UCSD-AML1 (cell line): ENCODE measurements around the gene DISP2.
A peak's percentile ranks its signal among the peaks of the same experiment; 100 is the strongest.

ENCODE experiments used
- DNase-seq: peaks from one replicate; lab custom pipeline; 2025; ENCODE audit not compliant: unreplicated experiment; lab: John Stamatoyannopoulos, UW

DISP2 gene

DNA sequence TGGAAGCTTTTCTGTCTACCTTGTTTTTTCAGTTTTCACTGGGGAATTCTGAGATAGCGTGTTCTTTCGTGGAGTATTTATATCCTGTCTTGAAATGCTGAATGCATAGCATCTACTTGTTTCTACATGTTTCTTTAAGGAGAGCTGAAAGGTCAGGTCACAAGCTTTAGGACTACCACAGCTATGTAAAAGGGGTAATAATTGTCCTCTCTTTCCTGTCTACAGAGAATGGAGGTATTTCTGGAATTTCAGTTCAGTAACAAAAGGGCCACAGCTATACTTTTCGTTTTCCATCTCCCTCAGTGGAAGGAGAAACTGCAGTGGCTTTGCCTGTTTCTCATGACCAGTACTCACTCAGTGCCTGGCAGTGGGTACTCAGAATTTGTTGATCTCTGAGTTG lies 29.8 kb upstream of the DISP2 start:
- DNase-seq, result no peak

DNA sequence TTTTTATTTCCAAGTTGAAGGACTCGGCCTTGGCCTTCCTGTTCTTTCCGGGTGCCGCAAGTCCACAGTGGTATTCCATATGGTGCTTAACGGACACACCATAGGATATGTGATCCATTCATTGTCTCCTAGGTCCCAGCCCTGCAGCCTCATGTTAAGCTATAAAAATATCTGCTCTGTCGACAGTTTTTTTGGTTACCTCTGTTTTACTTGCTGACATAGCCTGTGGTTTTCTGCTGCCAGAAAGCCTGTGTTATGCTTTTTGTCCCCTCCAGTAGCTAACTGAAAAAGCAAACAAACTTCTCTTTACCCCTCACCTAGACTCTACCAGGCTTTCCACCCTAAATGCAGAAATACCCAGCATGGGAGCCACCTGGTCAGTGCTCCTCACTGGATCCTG lies 29.3 kb upstream of the DISP2 start:
- no peak for DNase-seq

DNA sequence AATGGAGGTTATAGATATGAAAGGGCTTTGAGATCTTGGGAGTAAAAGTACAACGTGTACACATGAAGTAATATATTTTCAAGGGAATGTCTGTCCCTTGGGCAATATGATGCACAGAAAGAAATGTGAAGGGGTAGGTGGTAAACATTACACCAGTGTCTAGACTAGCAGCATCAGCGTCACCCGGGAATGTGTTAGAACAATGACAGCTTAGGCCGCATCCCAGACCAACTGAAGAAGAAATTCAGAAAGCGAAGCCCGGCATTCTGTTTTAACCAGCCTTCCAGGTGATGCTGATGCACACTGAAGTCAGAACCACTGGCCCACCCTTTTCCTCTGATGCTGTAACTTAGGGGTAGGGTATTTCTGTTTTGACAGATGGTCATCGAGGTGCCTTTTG lies 28.2 kb upstream of the DISP2 start:
- DNase-seq, result no peak

DNA sequence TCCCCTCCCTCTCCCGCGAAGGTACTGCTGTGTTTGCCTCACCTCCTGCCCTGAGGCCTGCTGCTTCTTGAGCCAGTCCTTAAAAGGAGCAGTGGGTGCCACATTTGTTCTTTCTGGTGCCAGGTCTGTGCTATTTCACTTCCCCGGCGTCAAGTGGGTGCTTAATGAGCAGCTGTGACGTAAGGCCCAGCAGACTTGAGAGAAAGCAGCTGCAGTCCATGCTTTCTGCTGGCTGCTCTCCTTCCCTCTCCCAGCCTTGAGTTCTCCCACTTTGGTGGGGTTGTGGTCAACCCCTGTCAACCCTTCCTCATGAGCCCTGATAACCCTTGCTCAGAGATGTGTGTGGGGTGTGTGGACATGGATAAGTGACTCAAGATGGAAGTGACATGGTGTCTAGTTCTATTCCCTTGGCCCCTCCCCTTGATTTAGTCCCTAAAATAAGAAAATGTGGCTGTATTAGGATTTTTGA lies 27.6 kb upstream of the DISP2 start:
- DNase-seq, result peak; percentile 77

DNA sequence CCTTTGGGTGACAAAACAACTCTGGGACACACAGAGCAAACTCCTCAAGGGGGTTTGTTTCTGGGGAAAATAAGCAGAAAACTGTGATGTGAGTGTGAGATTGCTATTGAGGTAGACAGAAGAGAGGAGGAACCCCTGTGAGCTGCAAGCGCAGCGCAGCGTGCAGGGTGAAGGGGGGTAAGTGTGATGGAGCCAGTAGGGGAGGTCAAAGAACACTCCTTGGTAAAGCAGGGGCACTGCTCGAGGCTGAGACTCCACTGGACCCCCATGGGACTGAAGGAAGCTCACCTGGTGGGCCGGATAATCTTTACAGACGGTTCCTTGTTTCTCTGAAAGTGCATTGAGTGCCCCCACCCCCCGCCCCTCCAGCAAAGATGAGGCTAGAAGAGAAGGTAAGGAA lies 27.0 kb upstream of the DISP2 start:
- DNase-seq, result no peak

DNA sequence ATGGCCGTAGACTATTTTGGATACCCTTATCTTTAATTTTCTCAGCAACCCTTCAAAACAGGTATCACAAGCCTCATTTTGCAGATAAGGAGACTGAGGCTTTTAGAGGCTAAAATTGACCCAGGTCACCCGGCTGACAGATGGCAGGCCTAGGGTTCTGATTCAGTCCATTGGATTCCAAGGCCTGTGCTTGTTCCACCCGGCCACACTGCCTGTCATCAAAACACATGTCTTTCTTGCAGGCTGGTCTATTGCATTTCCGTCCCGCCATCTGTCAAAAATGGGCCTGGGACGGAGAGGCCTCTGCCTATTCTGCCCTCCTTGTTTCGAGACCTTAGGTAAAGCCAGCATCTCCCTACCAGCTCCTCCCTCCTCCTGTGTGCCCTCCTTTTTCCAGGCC lies 26.4 kb upstream of the DISP2 start:
- DNase-seq, result no peak

DNA sequence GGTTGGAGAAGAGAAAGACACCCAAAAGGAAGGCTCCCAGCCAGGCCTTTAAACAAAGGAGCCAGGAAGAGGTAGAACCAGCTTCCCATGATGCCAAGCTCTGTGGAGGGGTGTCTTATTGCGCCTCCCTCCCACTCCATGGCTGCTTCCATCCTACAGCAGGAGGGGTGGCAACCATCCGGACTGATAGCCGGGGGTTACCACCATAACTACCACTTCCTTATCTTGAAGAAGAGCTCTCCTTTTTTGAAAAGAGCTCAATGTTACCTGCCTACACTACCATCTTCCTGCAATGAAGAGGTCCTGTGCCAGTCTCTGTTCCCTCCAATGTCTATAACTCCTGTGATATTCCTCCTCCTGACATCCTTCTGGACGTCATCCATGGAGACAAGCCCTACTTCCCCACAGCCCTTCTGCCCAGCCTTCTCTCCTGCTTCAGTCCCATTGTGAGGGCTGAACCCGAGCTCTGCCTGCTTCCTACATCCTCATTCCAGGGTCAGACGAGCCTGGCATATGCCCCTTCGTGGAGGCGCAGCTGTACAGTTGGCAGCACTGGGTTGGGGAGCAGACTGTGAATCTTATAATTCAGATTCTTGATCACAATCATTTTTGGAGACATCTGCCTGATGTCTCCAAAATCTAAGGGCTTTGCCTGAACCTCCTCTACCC lies 25.8 kb upstream of the DISP2 start:
- no peak for DNase-seq

DNA sequence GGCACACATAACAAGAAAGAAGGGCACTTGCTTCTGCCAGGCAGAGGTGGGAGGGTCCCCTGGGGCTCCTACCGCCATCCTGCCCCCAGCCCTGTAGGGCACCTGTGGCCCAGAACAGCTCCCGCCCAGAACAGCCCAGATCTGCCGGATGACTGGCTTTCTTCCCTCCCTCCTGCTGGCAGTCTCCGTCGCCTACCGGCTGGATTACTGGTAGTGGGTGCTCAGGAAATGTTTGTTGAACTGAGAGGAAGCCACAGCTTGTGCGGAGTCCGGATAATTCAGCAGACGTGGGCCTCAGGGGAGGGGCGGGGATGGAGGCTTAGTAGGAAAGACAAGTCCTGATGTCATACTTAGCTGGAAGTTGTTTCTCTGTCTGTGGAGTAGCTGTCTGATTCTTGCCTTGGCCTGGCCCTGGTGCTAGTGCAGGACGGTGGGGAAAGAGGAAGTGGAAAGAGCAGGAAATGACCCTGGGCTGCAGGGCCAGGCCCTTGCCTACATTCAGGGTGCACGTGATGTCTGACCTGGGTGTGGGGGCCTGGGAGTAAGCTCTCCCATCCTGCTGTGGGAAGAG lies 24.0 kb upstream of the DISP2 start:
- peak; percentile 95 for DNase-seq

DNA sequence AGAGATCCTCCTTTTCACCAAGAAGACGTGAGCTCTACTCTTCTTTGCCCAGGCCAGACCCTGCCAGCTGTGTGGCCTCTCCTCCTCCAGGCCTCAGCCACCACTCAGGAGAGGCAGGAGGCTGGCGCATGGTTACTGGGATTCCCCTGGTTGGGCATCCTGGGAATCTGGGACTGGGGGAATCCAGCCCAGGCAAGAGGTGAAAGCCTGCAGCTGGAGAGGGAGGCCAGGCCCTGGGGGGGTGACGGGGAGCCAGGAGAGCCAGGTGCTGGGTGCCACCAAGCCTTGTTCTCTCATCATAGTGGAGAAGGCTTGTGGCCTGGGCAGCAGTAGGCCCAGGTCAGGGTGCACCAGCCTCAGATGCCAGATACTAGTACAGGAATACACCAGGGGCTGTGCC lies 23.5 kb upstream of the DISP2 start:
- no peak for DNase-seq

DNA sequence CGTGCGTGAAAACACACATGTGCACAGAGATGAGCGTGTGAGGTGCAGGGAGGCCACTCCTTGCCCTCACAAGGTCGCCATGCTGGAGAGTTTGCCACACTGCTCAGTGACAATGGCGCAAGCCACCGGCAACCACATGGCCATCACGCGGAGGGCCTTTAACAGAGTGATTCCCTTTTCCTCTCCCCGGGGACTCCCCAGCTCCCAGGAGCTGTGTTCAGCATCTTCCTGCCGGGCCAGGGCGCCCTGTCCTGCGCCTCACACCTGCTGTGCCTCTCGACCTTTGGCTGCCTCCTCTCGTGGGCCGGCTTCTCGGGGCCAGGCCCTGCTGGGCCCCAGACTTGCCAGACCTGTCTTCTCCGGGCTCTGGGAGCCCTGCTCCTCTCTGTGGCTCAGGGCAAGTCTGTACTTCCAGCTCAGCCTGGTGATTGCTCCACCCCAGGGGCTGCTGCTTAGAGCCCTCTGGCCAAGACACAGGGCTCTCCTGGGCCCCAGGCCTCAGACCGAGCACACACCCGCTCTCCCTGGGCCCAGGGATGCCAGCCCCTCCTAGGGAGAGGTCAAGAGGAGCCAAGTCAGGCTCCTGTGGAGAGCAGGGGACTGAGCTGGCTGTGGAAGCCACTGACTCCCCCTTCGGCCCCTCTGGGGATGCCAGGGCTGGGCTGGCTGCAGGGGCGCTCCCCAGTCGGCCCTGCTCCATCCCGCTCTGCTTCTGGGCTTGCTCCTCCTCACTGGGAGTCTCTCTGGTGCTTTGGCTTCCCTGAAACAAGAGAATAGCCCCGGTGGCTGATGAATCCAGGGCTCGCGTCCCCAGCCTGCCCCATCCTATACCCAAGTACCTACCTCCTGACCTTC lies 22.9 kb upstream of the DISP2 start:
- no peak for DNase-seq

DNA sequence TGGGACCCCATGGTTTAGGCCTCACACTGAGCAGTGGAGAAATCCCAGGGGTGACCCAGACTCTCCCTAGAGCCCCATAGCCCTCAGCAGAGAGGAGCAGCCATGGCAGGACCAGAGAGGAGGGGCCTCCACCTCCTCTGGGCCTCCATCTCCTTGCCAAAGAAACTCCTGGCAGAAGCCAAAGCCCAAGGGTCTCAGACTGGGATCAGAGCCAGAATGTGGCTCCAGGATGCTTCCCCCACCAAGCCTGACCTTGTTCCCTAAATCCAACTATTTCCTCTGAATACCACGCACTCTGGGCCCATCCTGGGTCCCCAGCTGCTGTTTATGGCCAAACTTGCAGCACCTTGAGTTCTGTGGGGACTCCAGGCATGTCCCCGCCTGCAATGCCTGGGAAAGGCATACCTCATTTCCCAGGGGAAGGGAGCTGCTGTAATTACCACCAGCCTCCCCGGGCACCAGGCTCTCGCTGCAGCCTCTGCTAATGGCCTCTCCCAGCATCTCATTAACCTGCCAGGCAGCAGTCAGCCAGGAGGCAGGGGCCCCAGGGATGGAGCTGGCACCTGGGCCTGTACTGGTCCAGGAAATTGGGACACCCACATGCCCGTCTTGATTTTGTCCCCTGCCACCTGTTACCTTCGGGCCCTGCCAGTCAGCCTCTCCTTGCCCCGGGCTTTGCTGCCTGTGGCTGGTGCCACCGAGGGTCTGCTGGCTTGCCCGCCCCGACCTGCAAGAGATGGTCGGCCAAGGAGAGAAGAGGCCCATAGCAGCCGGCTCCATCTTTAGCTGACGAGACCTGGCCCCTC lies 21.9 kb upstream of the DISP2 start:
- no peak for DNase-seq

DNA sequence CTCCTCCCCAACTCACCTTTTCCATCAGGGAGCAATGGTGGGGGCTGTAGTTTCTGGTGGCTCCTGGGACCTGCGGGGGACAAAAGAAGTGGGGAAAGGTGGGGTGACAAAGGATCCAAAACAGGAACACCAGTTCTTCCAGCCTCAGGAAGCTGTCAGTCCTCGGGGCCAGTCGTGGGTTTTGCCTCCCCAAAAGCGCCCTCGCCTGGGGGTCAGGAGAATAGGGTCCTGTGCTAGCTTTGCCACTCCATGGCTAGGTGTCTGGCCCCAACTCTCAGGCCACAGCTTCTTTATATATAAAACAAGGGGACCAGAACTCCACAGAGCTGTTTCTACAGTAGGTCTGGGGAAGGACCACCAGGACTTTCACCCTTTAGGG lies 21.3 kb upstream of the DISP2 start:
- DNase-seq, result peak; percentile 78

DNA sequence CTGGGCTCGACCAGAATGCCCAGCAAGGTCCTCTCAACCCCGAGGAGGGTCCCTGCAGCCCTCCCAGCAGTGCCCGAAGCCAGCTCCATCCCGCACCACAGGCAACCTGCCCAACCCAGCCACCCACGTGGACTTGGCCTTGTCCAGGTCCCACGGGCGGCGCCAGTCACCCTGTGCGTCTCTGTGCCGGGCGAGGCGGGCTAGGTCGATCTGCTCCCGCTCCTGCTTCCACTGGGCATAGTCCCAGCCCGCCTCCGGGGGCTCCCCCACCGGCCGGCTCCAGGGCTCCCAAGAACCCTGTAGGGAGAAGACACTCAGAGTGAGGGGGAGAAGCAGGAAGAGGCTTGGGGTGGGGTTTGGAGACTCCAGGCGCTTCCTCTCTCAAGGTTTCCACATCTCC lies 20.4 kb upstream of the DISP2 start:
- no peak for DNase-seq

DNA sequence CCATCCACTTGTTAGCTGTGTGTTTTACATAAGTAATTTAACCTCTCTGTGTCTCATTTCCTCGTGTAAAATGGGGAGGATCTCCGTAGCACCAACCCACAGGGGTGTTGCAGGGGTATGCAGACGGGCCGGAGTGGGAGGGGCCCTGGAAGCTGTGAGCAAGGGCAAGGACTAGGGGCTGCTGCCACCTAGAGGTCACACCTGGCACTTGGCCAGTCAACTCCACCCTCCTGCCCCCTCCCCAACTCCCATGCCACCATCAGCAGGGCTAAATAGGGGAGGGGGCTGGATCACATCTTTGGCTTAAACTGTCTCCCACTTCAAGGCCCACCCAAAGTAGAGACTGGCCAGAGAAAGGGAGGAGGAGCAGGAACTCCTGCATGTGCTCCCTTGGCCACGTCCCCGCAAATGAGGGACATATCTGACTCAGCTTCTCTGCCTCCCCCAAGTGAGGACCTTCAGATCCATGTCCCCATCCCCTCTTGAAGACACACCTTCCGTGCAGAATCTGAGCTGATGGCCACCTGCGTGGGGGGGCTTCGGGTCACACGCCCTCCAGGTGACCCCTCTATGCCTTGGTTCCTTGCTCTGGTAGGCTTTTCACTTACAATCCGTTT lies 19.9 kb upstream of the DISP2 start:
- peak; percentile 85 for DNase-seq

DNA sequence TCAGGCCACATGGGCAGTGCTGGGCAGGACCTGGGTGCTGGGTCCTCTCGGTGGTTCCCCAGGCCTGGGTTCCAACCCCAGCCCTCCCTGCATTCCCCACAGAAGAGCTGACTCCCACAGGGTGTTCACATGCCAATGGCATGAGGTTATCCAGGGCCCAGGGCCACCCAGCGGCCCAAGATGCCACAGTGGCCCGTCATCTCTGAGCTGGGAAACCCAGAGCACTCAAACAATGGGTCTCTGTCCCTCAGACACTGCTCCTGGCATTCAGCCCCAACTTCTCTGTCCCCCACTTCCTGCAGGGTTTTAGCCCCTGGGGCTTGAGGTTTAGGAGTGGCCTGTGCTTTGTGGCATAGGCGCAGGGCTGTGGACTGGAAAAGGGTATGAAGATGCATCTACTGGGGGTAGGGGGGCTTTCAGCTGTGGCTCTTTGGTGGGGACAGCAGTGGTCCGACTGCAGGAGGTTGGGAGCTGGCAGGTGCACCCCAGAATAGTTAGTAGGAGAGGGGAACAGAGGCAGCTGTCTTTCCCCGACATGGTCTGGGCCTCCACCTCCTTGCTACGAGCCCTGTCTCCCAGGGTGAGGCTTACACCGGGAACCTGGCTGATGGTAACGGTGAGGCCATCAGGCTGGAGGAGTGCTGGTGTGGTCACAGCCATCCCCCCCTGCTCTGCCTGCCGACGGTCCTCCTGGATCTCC lies 18.9 kb upstream of the DISP2 start:
- DNase-seq, result no peak

DNA sequence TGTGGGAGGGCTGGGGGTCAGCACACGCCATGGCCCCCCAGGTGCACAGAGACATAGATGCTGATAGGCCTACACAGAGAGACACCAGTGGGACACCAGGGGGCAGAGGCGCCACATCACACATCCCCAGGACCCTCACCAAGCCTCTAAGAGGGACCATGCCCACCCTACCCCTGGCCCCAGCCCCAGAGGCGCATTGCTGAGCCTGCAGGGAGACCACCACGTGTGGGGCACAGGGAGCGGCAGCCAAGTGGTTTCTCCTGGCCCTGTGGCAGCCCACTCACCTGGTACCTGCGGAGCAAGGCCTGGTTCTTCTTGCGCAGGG lies 18.4 kb upstream of the DISP2 start:
- DNase-seq, result no peak

DNA sequence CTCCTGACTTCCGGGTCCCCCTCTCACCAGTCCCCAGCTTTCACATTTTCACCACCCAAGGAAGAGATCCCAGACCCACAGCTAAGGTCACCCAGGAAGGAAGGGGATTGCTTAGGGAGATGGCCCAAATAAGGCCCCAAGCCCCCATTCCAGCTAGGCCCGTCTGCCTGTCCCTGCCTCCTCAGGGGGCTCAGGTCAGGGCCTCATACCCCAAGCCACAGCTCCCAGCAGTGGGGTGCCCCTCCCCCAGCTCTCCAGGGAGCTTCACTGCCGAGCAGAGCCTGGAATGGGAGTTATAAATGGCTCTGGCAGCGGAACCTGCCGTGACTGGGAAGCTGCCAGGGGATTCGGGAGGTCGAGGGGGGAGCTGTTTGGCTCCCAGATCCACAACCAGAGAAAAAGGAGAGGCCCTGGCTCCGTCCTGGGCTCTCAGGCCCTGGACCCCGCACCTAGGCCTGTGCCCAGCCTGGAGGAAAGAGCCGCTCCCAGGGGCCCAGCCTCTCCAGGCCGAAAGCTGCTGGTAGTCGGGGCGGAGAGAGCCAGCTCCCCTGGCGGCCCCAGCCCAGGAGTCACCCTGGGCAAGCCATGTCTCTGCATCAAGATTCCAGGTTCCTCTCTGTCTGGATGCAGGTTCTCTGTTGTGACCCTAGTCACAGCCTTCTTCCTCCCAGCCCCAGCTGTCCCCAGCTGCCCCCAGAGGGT lies 17.8 kb upstream of the DISP2 start:
- DNase-seq, result no peak

DNA sequence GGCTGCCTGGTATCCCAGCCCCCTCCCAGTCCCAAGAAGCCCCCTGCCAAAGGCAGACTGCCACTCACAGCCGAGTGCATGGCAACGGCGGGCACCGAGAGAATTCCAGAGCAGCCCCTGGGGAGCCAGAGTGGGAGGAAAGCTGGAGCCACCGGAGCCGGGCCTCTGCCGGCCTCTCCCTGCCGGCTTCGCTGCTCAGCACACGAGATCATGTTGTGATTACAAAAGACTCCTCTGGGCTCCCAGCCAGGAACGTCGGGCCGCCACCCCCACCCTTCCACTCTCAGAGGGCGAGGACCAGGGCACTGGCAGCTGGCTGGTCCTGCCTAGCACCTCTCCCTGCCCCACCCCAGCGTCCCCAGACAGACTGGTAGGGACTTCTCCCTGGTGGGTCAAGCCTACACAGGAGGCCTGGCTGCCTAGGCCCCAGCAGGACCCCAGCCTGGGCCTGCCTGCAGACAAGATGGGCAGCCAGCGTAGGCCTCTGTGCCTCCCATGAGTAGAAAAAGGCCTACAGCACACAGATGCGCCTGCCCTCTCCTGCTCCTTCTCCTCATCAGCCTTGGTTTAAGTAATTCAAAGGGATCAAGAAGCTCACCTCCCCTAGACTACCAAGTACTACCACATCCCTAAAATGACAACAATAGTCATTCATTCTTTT lies 17.1 kb upstream of the DISP2 start, which contains the start of gene CCDC9B:
CCDC9B (minus strand) TSS at position 200 of the 661 bp plus-strand sequence; CDS start at position 80, 120 bp downstream.
- no peak for DNase-seq
